K562 (cell line): ENCODE results near the gene KRTAP26-1.

Source experiments
- BRF2 ChIP-seq: IDR thresholded peaks from 3 replicates; pipeline ENCODE4 v1.6.1; 2011; ENCODE audit warnings: borderline replicate concordance, mild to moderate bottlenecking; ENCODE audit not compliant: insufficient read length, insufficient read depth
- EP300 ChIP-seq: IDR thresholded peaks from 2 replicates; pipeline ENCODE4 v1.6.1; 2012; ENCODE audit warnings: low read length, improper control_type of control experiment
- GABPA ChIP-seq: fragments of 200-800 bp; sonication (Bioruptor generic); conservative IDR thresholded peaks from 2 replicates; pipeline ENCODE4 v1.6.1; 2016; ENCODE audit warnings: low read depth, missing genetic modification characterization, missing compliant biosample characterization
- RCOR1 ChIP-seq, 2 experiments: IDR thresholded peaks; 2 replicates each; pipeline ENCODE4 v1.6.1; 2012; ENCODE audit warnings: low read depth in 2 of 2, low read length in 2 of 2, borderline replicate concordance in 1 of 2, improper control_type of control experiment in 1 of 2
- ZNF12 ChIP-seq: sonication (generic); formaldehyde crosslinking; IDR thresholded peaks from 2 replicates; pipeline ENCODE4 v1.4.0; 2020; ENCODE audit warnings: mild to moderate bottlenecking, missing genetic modification reagents
- ZNF134 ChIP-seq: fragments of 250-450 bp; sonication (Bioruptor Pico); conservative IDR thresholded peaks from 2 replicates; pipeline ENCODE4 v1.4.0; 2020
- ZNF232 ChIP-seq: sonication (generic); formaldehyde crosslinking; IDR thresholded peaks from 2 replicates; pipeline ENCODE4 v1.8.0; 2022; ENCODE audit warnings: mild to moderate bottlenecking, missing genetic modification reagents
- TF ChIP-seq, protein P1 (sequence below), 3 experiments: IDR thresholded peaks in 2 of 3; conservative IDR thresholded peaks in 1 of 3; 2 replicates each; pipeline ENCODE4 v1.5.1; 2011 to 2012; ENCODE audit warnings: low read length in 3 of 3, mild to moderate bottlenecking in 3 of 3, control low read depth in 2 of 3, improper control_type of control experiment in 1 of 3, inconsistent platforms in 1 of 3, low read depth in 1 of 3, mixed read lengths in 1 of 3, moderate library complexity in 1 of 3; ENCODE audit not compliant: insufficient read depth in 2 of 3
- TF ChIP-seq, protein P2 (sequence below): fragments of 450-650 bp; formaldehyde crosslinking; IDR thresholded peaks from 2 replicates; pipeline ENCODE4 v1.4.0; 2022; ENCODE audit warnings: missing genetic modification characterization

DNA sequence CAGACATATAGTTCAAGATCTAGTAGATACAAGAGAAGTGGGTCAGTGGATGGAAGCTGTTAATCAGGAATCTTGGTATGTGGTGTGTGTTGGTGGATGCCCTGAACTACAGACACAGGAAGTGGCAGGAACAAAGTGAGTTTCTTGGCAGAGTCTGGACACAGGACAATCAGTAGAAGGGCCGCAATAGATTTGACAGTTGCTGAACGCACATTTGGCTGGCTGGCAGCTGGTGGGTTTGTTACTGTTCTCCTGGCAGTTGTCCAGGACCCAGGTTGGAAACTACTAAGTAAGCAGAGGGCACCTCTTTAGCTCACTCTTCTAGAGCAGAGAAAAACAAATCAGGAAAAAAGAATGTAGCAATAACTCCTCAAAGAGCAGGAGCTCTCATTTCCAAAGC, 13.2 kb downstream of the KRTAP26-1 start:
- no peak for TF ChIP-seq ZNF134
- no peak for TF ChIP-seq RCOR1 (IDR thresholded peaks at IDR 0.05; ENCODE audit: borderline replicate concordance in 1 of 2, low read depth in 2 of 2, low read length in 2 of 2)
- no peak for TF ChIP-seq ZNF12
- TF ChIP-seq, protein P1, sequence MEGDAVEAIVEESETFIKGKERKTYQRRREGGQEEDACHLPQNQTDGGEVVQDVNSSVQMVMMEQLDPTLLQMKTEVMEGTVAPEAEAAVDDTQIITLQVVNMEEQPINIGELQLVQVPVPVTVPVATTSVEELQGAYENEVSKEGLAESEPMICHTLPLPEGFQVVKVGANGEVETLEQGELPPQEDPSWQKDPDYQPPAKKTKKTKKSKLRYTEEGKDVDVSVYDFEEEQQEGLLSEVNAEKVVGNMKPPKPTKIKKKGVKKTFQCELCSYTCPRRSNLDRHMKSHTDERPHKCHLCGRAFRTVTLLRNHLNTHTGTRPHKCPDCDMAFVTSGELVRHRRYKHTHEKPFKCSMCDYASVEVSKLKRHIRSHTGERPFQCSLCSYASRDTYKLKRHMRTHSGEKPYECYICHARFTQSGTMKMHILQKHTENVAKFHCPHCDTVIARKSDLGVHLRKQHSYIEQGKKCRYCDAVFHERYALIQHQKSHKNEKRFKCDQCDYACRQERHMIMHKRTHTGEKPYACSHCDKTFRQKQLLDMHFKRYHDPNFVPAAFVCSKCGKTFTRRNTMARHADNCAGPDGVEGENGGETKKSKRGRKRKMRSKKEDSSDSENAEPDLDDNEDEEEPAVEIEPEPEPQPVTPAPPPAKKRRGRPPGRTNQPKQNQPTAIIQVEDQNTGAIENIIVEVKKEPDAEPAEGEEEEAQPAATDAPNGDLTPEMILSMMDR (IDR thresholded peaks at IDR 0.05 in 2 of 3, conservative IDR thresholded peaks at IDR 0.05 in 1 of 3; ENCODE audit: insufficient read depth in 2 of 3, low read depth in 1 of 3, low read length in 3 of 3), result no peak
- TF ChIP-seq GABPA (tag), result no peak
- TF ChIP-seq EP300, result no peak
- TF ChIP-seq ZNF232 (CRISPR knock-in tag), result no peak
- TF ChIP-seq, protein P2, sequence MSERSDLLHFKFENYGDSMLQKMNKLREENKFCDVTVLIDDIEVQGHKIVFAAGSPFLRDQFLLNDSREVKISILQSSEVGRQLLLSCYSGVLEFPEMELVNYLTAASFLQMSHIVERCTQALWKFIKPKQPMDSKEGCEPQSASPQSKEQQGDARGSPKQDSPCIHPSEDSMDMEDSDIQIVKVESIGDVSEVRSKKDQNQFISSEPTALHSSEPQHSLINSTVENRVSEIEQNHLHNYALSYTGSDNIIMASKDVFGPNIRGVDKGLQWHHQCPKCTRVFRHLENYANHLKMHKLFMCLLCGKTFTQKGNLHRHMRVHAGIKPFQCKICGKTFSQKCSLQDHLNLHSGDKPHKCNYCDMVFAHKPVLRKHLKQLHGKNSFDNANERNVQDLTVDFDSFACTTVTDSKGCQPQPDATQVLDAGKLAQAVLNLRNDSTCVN (CRISPR knock-in tag), result no peak
- TF ChIP-seq BRF2, result no peak
